DMS 273 treated with DMSO at 0.1 percent for 48 hours (cell line): ENCODE results near the gene NPPB.
"Not testable (repeated sequence)": the region's sequence is repeated elsewhere in the genome, so short reads cannot be mapped to it uniquely, and the experiment has no call there.

Experiments
- DNase-seq: peaks from one replicate; lab custom pipeline; 2025; lab: John Stamatoyannopoulos, UW

Gene NPPB

DNA sequence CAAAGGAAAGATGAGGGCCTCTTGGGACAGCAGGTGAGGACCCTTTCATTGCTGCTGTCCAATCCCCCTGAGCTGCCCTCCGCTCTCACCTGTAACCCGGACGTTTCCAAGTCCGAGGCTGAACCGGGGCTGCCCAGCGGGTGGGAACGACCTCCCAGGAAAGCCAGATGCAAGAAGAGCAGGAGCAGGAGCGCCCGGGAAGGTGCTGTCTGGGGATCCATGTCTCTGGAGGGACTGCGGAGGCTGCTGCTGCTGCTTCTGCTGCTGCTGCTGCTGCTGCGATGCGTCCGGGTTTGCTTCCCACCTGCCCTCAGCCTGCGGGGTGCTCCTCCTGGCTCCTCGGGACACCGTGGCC lies at the start of gene NPPB:
NPPB (minus strand) TSS at position 333 of the 355 bp plus-strand sequence; CDS start at position 221, 112 bp downstream.
- no peak for DNase-seq

- DNase-seq, result peak; percentile 99
Observed at GRCh38 chr1:11908095-11908675, 49.4 kb upstream of the NPPB start.

- DNase-seq, result peak; percentile 89
Observed at GRCh38 chr1:11907275-11908094, 48.7 kb upstream of the NPPB start.

DNA sequence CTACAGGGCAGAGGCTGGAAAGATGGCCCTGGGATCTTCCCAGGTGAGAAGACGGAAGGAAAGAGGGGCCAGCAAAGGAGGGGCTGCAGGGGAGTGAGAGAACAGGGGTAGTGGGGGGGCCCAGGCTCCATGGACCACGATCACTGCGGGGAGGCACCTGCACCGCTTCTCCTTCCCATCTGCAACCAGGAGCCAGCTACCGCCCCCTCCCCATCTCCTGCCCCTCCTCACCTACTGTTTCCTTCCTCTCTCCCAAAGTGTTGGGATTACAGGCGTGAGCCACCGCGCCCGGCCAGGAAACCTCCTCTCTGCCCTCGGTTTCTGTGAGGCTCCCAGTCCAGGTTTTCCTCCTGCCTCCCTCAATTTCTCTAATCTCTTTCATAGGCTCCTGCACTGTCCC lies 48.1 kb upstream of the NPPB start:
- no peak for DNase-seq

- DNase-seq, result no peak
Observed at GRCh38 chr1:11904978-11905377, 46.2 kb upstream of the NPPB start.

GRCh38 chr1:11904156-11904555 lies 45.4 kb upstream of the NPPB start:
- not testable (repeated sequence) for DNase-seq

- DNase-seq, result no peak
Observed at GRCh38 chr1:11903210-11903609, 44.5 kb upstream of the NPPB start.

DNA sequence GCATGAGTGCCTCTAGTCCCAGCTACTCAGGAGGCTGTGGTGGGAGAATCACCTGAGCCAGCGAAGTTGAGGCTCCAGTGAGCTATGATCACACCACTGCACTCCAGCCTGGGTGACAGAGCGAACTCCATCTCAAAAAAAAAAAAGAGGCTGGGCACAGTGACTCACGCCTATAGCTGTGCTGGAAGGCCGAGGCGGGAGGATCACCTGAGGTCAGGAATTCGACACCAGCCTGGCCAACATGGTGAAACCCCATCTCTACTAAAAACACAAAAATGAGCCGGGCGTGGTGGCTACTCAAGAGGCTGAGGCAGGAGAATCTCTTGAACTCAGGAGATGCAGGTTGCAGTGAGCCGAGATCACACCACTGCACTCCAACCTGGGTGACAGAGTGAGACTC lies 42.7 kb upstream of the NPPB start:
- DNase-seq, result not testable (repeated sequence)

DNA sequence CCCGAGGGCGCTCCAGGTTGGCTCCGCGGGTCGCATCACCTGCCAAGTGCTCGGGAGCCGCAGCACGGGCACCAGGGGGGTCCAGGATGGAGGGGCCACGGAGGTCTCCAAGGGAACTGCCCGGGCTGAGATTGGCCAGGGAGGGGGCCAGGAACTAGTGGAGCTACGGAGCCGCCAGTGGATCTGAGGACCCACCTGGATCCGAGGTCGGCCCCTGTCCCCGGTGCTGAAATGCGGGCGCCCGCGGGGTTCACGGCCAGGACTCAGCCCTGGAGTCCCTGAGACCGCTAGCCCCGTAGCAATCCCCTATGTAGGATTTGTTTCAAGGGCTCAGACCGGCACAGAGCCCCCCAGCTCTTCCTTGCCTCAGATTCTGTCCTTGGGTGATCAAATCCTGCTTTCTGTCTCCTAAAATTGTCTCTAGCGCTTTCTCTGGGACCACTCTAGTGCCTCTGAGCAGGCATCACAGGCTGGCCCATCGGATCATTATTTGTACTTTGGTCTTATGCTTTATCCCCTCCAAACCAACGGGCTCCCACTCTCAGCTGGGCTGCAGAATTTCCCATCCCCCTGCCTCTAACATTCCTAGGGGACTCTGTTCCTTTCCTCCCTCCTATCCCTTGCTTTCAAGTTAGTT lies 40.2 kb upstream of the NPPB start:
- no peak for DNase-seq

GRCh38 chr1:11898086-11898785 lies 39.5 kb upstream of the NPPB start:
- DNase-seq, result no peak

GRCh38 chr1:11894501-11894900 lies 35.8 kb upstream of the NPPB start:
- DNase-seq, result not testable (repeated sequence)

DNA sequence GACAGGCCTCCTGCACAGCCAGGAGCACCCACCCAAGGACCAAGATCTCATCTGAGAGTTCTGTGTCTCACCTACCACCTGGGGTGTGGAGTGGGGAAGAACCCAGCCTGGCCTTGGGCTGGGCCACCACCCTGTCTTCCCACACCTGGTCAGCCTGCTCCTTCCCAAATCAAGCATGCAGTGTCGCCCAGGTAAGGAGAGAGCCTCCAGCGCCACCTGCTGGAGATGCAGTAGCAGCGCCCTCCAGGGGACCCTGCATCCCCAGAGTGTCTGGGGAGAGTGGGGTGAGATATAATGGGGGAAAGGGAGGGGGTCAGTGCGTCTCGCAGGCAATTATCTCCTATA lies 35.1 kb upstream of the NPPB start:
- no peak for DNase-seq

DNA sequence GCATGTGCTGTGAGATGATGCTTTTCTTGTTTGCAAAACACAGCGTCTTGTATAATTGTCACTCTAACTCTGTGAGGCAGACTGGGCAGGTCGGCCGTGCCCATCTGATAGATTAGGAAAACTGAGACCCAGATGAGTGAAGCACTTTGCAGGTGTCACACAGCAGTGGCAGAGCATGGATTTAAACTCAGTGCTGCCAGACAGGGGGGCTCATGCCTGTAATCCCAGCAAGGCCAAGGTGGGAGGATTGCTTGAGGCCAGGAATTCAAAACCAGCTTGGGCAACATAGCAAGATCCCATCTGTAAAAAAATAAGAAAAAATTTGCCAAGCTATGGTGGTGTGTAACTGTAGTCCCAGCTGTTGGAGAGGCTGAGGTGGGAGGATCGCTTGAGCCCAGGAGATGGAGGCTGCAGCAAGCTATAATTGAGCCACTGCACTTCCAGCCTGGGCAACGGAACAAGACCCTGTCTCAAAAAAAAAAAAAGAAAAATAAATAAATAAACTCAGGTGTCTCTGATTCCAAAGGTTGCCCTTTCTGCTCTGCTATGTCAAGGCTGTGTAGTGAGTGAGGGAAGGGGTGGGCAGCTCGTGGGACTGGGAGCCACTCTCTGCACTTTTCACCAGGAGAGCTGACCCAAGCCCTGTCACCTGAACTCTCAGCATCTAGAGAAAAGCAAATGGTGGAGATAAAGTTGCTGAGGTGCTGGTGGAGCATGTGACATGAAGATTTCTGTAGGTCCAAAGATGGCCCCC lies 32.9 kb upstream of the NPPB start:
- no peak for DNase-seq

- no peak for DNase-seq
Observed at GRCh38 chr1:11888877-11889208, 30.1 kb upstream of the NPPB start.

GRCh38 chr1:11888206-11888876 lies 29.6 kb upstream of the NPPB start:
- DNase-seq, result no peak

GRCh38 chr1:11887666-11888007 lies 28.9 kb upstream of the NPPB start:
- DNase-seq, result no peak

- no peak for DNase-seq
Observed at GRCh38 chr1:11886986-11887665, 28.4 kb upstream of the NPPB start.

DNA sequence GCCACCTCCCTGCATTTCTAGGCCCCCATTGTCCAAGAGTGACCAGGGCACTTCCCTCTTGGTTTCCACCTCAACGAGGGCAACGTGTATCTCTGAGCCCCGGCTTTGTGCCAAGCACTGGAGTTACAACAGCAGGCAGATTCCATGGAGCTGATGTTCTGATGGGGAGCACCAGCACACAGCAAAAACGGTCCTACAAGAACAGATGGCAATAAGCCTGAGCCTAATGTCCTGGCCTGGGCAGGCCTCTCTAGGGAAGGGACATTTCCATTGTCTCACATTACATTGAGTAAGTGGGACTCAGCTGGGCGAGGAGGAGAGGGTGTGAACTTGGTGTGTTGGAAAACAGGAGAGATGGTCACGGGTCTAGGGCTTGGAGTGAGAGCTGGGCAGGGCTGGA lies 27.2 kb upstream of the NPPB start:
- peak; percentile 40 for DNase-seq

DNA sequence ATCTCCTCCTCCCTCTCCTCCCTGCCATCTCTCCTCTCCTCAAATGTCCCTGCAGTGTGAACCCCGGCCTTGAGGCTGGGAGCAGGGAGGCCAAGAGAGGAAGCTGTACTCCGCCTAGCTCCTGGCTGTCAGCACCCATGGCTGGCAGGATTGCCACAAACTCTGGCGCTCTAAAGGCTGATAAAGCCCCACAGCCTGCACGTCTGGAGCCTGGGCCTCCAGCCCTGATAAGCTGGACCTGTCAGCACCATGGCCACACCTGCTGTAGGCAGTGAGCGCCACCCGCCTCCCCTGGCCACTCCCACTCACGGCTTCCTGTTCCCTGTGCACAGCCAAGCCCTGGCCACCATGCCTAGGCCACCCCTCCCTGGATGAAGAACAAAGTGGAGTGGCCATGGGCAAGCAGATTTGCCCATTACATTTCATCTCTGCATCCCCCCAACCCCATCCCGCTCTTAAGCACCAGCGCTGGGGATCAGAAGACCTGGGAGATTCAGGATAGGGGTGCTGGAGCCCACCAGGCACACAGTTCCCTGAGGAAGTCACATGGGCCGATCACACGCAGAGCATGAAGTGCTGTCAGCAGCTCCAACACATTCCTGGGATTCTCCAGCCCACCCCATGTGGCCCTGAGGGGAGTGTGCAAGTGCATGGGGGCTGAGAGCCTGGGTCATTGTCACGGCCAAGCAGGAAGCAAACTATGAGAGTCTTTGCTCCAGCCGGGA lies 24.2 kb upstream of the NPPB start:
- no peak for DNase-seq

DNA sequence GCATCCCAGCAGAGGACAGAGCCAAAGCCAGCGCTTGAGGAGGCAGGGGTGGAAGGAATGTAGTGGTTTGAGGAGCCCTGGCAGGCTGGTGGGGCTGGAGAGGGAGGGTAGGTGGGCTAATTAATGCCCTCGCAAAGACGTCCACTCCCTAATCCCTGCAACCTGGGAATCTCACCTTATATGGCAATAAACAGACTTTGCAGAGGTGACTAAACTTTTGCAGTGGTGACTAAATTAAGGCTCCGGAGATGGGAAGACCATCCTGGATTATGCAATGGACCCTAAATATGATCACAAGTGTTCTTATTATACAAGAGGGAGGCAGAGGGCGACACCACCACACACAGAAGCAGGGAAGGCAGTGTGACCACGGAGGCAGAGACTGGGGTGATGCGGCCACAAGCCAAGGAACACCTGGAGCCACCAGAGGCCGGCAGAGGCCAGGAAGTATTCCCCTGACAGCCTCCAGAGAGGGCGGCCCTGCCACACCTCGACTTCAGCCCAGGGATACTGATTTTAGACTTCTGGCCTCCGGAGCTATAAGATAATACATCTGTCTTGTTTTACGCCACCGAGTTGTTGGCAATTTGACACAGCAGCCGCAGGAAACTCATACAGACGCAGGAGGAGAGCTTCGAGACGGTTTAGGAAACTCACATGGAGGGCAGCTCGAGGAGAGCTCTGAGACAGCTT lies 23.1 kb upstream of the NPPB start:
- no peak for DNase-seq
